OCI-LY1 (cell line): ENCODE measurements around the gene PLEKHA6.

Source experiments
- H2AFZ ChIP-seq: fragments of 200-600 bp; sonication (generic), shearing (Covaris generic); 2 replicates; pipeline ENCODE4 v1.6.0; 2014; ENCODE audit warnings: antibody characterized with exemption, mild to moderate bottlenecking, low read length
- H3F3A ChIP-seq: fragments of 200-600 bp; sonication (generic), shearing (Covaris generic); 2 replicates; pipeline ENCODE4 v1.6.0; 2014; ENCODE audit warnings: mild to moderate bottlenecking, antibody characterized with exemption, low read length, moderate library complexity; ENCODE audit not compliant: insufficient read depth
- H3K27ac ChIP-seq: fragments of 200-600 bp; sonication (generic); 2 replicates; pipeline ENCODE4 v1.5.1; 2014; ENCODE audit warnings: low read length, mixed run types, mild to moderate bottlenecking, low read depth; ENCODE audit not compliant: poor library complexity, severe bottlenecking
- H3K27me3 ChIP-seq: fragments of 200-600 bp; sonication (generic); 2 replicates; pipeline ENCODE4 v1.6.0; 2014; ENCODE audit warnings: antibody characterized with exemption, mild to moderate bottlenecking, low read length, moderate library complexity; ENCODE audit not compliant: insufficient read depth
- H3K36me3 ChIP-seq: fragments of 200-600 bp; sonication (generic); 2 replicates; pipeline ENCODE4 v1.6.1; 2014; ENCODE audit warnings: mild to moderate bottlenecking, antibody characterized with exemption, low read length, moderate library complexity, mixed read lengths; ENCODE audit not compliant: insufficient read depth
- H3K4me1 ChIP-seq: fragments of 200-600 bp; sonication (generic); 2 replicates; pipeline ENCODE4 v1.5.1; 2014; ENCODE audit warnings: mild to moderate bottlenecking, low read length, moderate library complexity; ENCODE audit not compliant: insufficient read depth, severe bottlenecking
- H3K4me2 ChIP-seq: fragments of 200-600 bp; sonication (generic), shearing (Covaris generic); 2 replicates; pipeline ENCODE4 v1.6.1; 2014; ENCODE audit warnings: low read length
- H3K4me3 ChIP-seq: fragments of 200-600 bp; sonication (generic); 2 replicates; pipeline ENCODE4 v1.5.1; 2014; ENCODE audit warnings: low read length, low read depth, mild to moderate bottlenecking, mixed read lengths; ENCODE audit not compliant: poor library complexity, severe bottlenecking
- H3K79me2 ChIP-seq: fragments of 200-600 bp; shearing (Covaris generic); 2 replicates; pipeline ENCODE4 v1.6.1; 2016; ENCODE audit warnings: mixed run types, low read length, mixed read lengths; ENCODE audit not compliant: insufficient read depth
- H3K9ac ChIP-seq: fragments of 200-600 bp; sonication (generic), shearing (Covaris generic); 2 replicates; pipeline ENCODE4 v1.6.1; 2014; ENCODE audit warnings: mild to moderate bottlenecking, low read length, mixed read lengths
- H3K9me2 ChIP-seq: fragments of 200-600 bp; sonication (generic), shearing (Covaris generic); 2 replicates; pipeline ENCODE4 v1.6.1; 2014; ENCODE audit warnings: low read depth, mild to moderate bottlenecking, low read length, mixed read lengths
- H3K9me3 ChIP-seq: fragments of 200-600 bp; shearing (Covaris generic); 2 replicates; pipeline ENCODE4 v1.6.1; 2014; ENCODE audit warnings: low read length, mixed read lengths
- H4K20me1 ChIP-seq: fragments of 200-600 bp; sonication (generic), shearing (Covaris generic); 2 replicates; pipeline ENCODE4 v1.6.0; 2016; ENCODE audit warnings: mild to moderate bottlenecking, low read length; ENCODE audit not compliant: insufficient read depth
- EZH2 ChIP-seq: fragments of 200-600 bp; sonication (generic), shearing (Covaris generic); IDR thresholded peaks from 2 replicates; pipeline ENCODE4 v1.8.0; 2017; ENCODE audit warnings: borderline replicate concordance, mixed run types, mild to moderate bottlenecking, antibody characterized with exemption, low read length, moderate library complexity, mixed read lengths
- TF ChIP-seq, protein P1 (sequence below): fragments of 200-600 bp; sonication (generic), shearing (Covaris generic); IDR thresholded peaks from 2 replicates; pipeline ENCODE4 v1.5.1; 2017; ENCODE audit warnings: mild to moderate bottlenecking, antibody characterized with exemption, low read length, moderate library complexity, mixed read lengths

PLEKHA6 gene

DNA sequence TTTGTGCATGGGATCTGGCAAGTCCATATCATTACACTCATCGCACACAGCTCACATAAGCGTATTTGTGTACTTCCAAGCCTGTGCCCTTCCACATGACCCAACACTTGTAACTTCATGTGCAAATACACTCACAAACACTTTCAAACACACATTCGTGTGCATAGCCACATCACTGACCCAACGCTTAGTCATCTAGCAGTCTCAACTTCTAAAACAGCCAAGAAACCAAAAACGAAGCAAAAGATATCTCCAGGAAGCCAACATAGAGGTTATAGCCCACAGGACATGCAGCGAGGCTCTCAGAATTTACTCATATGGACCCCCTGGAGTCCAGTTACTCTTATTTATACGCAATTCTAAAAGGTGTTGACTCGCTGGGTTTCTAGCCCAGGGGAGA is 135.1 kb downstream of the PLEKHA6 start:
- Histone ChIP-seq H3F3A (no peaks in the 10 kb centered on the region), H2AFZ (no peak overlapping the region), H3K9ac (no peak overlapping the region), H3K36me3 (no peaks in the 10 kb centered on the region), H3K4me1 (no peaks in the 10 kb centered on the region), H3K4me2 (no peak overlapping the region), H3K9me2 (no peaks in the 10 kb centered on the region), H3K27ac (no peak overlapping the region), H3K4me3 (no peak overlapping the region), H3K27me3 (0 out of 2 replicates have a peak, but pooled peaks cover 6% of the 10 kb centered on the region), H3K9me3 (no peaks in the 10 kb centered on the region), H3K79me2 (no peaks in the 10 kb centered on the region), H4K20me1 (no peaks in the 10 kb centered on the region)
- TF ChIP-seq EZH2: no peak
- TF ChIP-seq, protein P1, sequence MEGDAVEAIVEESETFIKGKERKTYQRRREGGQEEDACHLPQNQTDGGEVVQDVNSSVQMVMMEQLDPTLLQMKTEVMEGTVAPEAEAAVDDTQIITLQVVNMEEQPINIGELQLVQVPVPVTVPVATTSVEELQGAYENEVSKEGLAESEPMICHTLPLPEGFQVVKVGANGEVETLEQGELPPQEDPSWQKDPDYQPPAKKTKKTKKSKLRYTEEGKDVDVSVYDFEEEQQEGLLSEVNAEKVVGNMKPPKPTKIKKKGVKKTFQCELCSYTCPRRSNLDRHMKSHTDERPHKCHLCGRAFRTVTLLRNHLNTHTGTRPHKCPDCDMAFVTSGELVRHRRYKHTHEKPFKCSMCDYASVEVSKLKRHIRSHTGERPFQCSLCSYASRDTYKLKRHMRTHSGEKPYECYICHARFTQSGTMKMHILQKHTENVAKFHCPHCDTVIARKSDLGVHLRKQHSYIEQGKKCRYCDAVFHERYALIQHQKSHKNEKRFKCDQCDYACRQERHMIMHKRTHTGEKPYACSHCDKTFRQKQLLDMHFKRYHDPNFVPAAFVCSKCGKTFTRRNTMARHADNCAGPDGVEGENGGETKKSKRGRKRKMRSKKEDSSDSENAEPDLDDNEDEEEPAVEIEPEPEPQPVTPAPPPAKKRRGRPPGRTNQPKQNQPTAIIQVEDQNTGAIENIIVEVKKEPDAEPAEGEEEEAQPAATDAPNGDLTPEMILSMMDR: no peak

DNA sequence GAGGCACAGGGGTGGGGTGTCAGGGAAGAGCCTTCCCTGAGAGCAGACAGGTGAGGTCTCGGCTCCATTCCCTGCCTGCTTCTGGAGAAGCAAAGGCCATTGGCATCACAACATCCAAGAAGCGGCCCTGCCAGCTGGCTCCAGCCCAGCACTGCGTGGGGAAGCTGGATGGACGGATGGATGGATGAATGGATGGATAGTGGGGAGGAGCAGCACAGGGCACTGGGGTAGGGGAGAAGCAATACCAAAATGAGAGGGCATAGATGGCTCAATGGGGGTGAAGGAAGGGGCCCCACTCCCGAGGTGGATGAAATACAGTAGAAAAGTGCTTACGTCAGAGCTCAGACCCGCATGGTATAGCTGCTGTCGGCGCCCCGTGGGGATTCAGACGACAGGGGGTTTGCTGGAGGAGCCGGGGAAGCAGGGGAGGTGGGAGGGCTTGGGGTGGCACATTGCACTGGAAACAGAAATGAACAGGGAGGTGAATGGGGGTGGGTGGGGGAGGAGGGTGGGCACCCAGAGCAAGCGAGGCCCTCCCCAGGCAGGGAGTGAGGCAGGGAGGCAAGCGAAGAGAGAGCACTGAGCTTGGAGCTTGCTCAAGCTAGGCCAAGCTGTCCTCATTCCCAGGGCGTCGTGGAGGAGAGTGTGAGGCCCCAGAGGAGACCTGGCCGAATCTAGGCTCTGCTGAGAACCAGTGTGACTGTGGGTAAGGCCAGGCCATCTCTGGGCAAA is 136.4 kb downstream of the PLEKHA6 start:
- no peak overlapping the region for H3K9ac ChIP-seq
- 0 out of 2 replicates have a peak, but pooled peaks cover 6% of the 10 kb centered on the region for H3K27me3 ChIP-seq
- H3K27ac ChIP-seq: no peak overlapping the region
- H3K4me3 ChIP-seq: no peak overlapping the region
- no peaks in the 10 kb centered on the region for H3K79me2 ChIP-seq
- no peak overlapping the region for H2AFZ ChIP-seq
- H3K36me3 ChIP-seq: no peaks in the 10 kb centered on the region
- no peaks in the 10 kb centered on the region for H3K4me1 ChIP-seq
- no peaks in the 10 kb centered on the region for H4K20me1 ChIP-seq
- no peaks in the 10 kb centered on the region for H3F3A ChIP-seq
- no peaks in the 10 kb centered on the region for H3K9me2 ChIP-seq
- no peak for TF ChIP-seq EZH2
- TF ChIP-seq, protein P1: no peak
- no peak overlapping the region for H3K4me2 ChIP-seq
- no peaks in the 10 kb centered on the region for H3K9me3 ChIP-seq

DNA sequence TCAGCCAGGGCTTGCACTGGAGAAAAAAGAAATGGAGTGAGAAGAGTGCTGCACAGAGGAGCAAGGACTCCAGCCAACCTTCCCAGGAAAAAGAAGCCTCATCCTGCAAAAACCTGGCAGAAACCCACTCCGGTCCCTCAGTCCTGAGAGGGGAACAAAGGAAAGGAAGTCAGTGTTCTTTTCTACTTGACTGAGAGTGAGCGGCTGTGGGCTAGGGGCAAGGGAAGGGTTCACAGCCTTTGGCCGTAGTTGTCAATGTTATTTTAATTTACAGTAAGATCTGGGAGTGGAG is 137.0 kb downstream of the PLEKHA6 start:
- TF ChIP-seq, protein P1: no peak
- no peak for TF ChIP-seq EZH2
- H3F3A ChIP-seq: no peaks in the 10 kb centered on the region

More for the DNA sequence above, 137.0 kb downstream of the PLEKHA6 start:
- Histone ChIP-seq H3K27ac (no peak overlapping the region), H3K9me2 (no peaks in the 10 kb centered on the region), H3K79me2 (no peaks in the 10 kb centered on the region), H3K4me3 (no peak overlapping the region), H3K9ac (no peak overlapping the region), H3K27me3 (0 out of 2 replicates have a peak, but pooled peaks cover 6% of the 10 kb centered on the region), H2AFZ (no peak overlapping the region), H3K4me2 (no peak overlapping the region), H3K9me3 (no peaks in the 10 kb centered on the region), H3K36me3 (no peaks in the 10 kb centered on the region), H4K20me1 (no peaks in the 10 kb centered on the region), H3K4me1 (no peaks in the 10 kb centered on the region)
